AML-193 (cell line): Measurements from ENCODE around the gene TMEM165.
"Not testable (repeated sequence)": the region's sequence is repeated elsewhere in the genome, so short reads cannot be mapped to it uniquely, and the experiment has no call there.

Source experiments
- DNase-seq, 2 experiments: peaks; one replicate each; lab custom pipeline; 2025; lab: John Stamatoyannopoulos, UW

Gene TMEM165, protein sequence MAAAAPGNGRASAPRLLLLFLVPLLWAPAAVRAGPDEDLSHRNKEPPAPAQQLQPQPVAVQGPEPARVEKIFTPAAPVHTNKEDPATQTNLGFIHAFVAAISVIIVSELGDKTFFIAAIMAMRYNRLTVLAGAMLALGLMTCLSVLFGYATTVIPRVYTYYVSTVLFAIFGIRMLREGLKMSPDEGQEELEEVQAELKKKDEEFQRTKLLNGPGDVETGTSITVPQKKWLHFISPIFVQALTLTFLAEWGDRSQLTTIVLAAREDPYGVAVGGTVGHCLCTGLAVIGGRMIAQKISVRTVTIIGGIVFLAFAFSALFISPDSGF

GRCh38 chr4:55395529-55396307 lies at the start of gene TMEM165:
Gene TMEM165 (plus strand): TSS chr4:55395957. CDS start chr4:55396190, 233 bp downstream.
- DNase-seq = peak; percentile 81 to 90

DNA sequence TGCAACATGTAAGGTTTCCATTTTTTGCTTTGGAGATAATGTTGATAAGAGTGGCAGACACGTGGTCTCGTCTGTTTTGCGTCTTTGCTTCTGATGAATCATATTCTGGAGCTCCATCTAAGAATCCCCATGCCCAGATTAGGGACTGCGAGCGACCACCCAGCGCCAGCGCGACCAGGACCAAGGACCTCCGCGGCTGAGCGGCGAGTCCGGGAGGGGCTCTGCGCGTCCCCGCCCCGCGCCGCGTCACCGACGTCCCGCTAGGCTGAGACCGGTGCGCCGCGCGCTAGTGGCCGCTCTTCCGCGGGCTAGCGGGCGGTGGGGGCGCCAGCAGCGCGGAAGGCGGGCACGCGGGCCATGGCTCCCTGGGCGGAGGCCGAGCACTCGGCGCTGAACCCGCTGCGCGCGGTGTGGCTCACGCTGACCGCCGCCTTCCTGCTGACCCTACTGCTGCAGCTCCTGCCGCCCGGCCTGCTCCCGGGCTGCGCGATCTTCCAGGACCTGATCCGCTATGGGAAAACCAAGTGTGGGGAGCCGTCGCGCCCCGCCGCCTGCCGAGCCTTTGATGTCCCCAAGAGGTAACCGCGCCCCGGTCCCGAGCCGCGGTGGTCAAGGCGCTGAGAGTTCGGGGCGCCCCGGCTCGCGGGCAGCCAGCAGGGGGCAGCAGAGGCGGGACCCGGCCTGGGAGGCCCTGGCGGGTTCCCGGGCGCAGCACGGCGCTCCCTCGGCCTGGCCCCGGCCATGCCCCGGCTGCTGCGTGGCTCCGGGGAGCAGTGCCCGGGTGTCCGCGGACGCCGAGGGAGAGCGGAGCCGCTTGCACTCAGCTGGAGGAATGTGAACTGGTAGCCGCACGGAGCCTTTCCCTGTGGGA lies 49.5 kb upstream of the TMEM165 start, which contains the start of gene SRD5A3:
TSS of gene SRD5A3 (plus strand) at position 263 of the 871 bp plus-strand sequence. CDS start at position 358, 95 bp downstream.
- DNase-seq = peak; percentile 55 to 71

- no peak for DNase-seq
Observed at GRCh38 chr4:55346851-55347255, 48.9 kb upstream of the TMEM165 start.

DNA sequence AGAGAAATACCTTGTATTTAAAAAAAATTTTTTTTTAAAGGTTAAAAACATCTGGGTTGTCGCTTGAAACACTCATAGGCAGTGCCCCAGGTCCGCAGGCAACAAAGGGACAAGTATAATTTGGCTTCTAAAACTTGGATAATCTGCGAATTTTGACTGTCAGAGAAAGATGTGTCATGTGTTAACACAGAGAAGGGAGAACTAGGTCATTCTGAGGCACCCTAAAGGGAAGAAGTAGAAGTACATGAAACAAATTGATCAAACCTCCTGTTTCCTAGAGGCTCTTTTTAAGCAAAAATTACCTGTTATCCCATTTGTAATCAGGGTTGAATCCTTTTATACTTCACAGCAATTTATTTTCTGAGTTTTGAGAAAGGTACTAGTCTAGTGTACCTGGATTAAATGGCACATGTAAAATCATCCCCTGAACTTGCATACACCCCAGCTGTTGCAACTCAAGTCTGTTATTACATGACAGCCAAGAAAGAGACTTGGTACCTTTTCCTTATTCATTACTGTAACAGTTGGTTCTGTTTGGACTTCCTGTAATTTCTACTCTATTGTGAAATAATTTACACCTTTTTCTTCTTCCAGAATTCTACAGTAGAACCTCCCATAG lies 48.0 kb upstream of the TMEM165 start:
- peak; percentile 45 to 62 for DNase-seq

- no peak for DNase-seq
Observed at GRCh38 chr4:55348466-55348865, 47.3 kb upstream of the TMEM165 start.

DNA sequence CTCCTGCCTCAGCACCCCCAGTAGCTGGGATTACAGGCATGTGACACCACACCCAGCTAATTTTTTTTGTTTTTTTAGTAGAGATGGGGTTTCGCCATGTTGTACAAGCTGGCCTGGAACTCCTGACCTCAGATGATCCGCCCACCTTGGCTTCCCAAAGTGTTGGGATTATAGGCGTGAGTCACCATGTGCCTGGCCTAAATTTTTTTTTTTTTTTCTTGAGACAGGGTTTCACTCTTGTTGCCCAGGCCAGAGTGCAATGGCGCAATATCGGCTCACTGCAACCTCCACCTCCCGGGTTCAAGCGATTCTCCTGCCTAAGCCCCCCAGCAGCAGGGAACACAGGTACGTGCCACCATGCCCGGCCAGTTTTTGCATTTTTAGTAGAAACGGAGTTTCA lies 44.9 kb upstream of the TMEM165 start:
- not testable (repeated sequence) for DNase-seq

GRCh38 chr4:55351824-55352223 lies 43.9 kb upstream of the TMEM165 start:
- DNase-seq = no peak

DNA sequence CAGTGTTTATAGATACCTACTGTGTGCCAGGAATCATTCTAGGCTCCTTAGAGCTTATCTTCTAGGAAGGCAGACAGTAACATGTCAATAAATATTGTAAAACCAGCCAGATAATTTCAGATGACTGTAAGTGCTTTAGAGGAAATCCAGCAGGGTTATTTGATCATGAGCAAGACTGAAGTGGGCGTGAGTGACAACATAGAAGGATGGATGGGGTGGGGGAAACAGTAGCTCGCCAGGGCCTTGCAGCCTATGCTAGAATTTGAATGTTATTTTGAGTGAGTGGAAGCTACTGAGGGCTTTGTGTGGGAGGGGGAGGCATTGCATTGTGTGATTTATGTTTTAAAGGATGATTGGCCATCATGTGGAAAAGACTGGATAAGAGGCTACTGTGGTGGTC lies 43.0 kb upstream of the TMEM165 start:
- DNase-seq = no peak

GRCh38 chr4:55353228-55353747 lies 42.5 kb upstream of the TMEM165 start:
- not testable (repeated sequence) for DNase-seq

- no peak for DNase-seq
Observed at GRCh38 chr4:55354648-55355047, 41.1 kb upstream of the TMEM165 start.

- no peak for DNase-seq
Observed at GRCh38 chr4:55355555-55355954, 40.2 kb upstream of the TMEM165 start.

DNA sequence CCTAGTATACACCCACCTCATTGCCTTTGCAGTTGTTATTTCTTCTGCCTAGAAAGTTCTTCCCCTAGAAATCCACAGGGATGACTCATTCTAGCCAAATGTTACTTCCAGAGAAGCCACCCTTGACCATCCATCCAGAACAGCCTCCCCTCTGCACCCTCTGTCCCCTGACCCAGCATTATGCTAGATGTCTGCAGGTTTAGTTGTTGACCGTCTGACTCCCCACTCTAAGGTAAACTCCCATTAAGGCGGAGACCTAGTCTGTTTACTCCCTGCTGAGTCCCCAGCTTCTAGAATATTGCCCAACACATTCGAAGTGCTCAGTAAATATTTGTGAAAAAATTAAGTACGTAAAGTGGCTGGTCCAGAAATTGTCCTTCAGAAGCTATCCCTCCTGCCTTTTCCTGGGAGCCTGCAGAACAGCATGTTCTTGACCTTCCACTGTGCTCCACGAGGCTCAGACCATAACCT lies 38.7 kb upstream of the TMEM165 start:
- DNase-seq = no peak

GRCh38 chr4:55358246-55358645 lies 37.5 kb upstream of the TMEM165 start:
- no peak for DNase-seq

- DNase-seq = peak; percentile 61 to 66
Observed at GRCh38 chr4:55358668-55359067, 37.1 kb upstream of the TMEM165 start.

DNA sequence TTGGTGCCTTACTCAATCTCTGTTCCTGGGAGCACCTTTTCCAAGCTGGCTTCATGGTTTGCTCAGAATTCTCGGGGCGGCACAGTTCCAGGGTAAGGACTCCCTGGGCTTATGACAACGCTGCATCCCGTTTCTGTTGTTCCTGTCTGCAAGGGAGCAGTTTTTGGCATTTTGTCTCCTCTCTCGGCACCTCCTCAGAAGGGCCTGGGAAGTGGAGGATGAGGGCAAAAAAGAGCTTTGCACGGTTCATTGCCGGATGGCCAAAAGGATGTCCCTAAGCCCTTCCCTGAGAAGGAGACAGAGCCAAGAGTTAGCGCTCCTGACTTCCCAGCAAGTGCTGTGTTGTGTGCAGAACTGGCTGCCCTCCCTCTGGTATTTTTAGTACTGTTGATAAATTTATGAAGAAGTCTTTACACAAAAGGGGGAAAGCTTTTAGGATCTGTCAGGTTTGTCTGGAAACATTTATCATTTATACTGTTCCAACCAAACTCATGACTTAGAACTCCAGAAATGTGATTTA lies 36.3 kb upstream of the TMEM165 start:
- no peak for DNase-seq

DNA sequence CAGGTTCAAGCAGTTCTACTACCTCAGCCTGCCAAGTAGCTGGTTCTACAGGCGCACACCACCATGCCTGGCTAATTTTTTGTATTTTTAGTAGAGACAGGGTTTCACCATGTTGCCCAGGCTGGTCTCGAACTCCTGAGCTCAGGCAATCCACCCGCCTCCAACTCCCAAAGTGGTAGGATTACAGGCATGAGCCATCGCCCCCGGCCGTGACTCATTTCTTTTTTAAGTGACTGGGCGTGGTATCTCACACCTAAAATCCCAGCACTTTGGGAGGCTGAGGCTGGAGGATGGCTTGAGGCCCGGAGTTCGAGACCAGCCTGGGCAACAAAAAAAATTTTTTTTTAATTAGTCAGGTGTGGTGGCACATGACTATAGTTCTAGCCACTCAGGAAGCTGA lies 32.8 kb upstream of the TMEM165 start:
- DNase-seq = not testable (repeated sequence)

DNA sequence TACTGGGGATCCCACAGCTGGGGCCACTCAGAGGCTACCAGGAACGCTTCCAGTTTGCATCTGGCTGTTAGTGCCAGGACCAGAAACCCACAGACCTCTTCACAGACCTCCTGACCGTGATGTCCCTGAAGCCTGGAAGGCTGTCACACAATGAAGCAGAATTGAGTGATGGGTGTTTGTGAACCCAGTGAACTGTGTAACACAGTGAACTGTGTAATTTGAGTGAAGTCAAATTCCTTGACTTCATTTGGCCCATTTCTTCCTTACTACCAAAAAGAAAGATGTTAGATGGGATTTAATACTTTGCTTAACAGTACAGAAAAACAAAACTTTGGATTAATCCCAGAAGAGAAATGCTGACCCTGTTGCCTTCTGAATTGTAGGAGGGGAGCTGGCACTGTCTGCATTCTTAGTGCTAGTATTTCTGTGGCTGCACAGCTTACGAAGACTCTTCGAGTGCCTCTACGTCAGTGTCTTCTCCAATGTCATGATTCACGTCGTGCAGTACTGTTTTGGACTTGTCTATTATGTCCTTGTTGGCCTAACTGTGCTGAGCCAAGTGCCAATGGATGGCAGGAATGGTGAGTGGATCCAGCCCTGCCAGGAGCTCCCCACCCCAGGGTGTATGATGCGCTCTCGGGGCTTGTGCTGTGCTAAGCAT lies 31.9 kb upstream of the TMEM165 start:
- DNase-seq = no peak

- DNase-seq = no peak
Observed at GRCh38 chr4:55364691-55365344, 30.9 kb upstream of the TMEM165 start.

DNA sequence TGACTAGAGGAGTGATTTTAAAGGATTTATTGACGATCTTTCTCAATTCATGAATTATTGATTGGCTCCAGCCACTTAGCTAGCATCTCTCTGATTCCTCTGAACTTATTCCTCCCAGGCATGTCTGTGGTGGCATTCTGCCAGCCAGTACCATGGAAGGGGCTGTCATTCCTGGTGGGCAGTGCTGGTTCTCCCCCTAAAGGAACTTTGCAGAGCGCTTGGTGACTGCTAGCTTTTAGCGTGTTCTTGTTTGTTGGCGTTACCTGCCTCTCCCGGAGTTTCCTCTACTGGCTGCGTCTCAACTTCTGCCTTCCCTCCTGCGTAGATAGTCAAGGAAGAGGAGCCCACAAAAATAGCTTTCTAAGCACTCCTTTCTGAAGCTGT lies 30.4 kb upstream of the TMEM165 start:
- DNase-seq = no peak

- DNase-seq = no peak
Observed at GRCh38 chr4:55366621-55367020, 29.1 kb upstream of the TMEM165 start.
